Large intestine (tissue), 3 donors: ENCODE results near the gene LSM12. TPM values are rescaled to one million over a fixed set of nuclear protein-coding genes. Genes with fewer than 3 reads are reported as not detected.
A peak's percentile ranks its signal among the peaks of the same experiment; 100 is the strongest.

Experiments used
- DNase-seq, 2 donors: peaks; one replicate each; pipeline versions ENCODE4 v3.0.0 to v3.0.0-alpha.2; 2013
- H3K27ac ChIP-seq: one replicate; pipeline ENCODE4 v1.5.1; 2013; ENCODE audit warnings: low read length
- H3K27me3 ChIP-seq: 2 replicates; pipeline ENCODE4 v1.6.1; 2013; ENCODE audit warnings: low read length; ENCODE audit not compliant: control insufficient read depth, insufficient read depth
- H3K36me3 ChIP-seq: 2 replicates; pipeline ENCODE4 v1.6.1; 2013; ENCODE audit warnings: low read length; ENCODE audit not compliant: control insufficient read depth, insufficient read depth
- H3K4me1 ChIP-seq: one replicate; pipeline ENCODE4 v1.6.1; 2013; ENCODE audit warnings: low read length; ENCODE audit not compliant: control insufficient read depth, insufficient read depth
- H3K4me3 ChIP-seq: one replicate; pipeline ENCODE4 v1.5.1; 2013; ENCODE audit warnings: low read length
- H3K9me3 ChIP-seq: one replicate; pipeline ENCODE4 v1.6.1; 2013; ENCODE audit warnings: mild to moderate bottlenecking, low read depth, low read length, moderate library complexity; ENCODE audit not compliant: control insufficient read depth
- WGBS: methylation state at CpG from one replicate; pipeline ENCODE4 v1.1.5; 2013; ENCODE audit warnings: low lambda C conversion rate; ENCODE audit not compliant: insufficient coverage; 5-methylcytosine and 5-hydroxymethylcytosine counted together
- polyA plus RNA-seq: library from polyadenylated mRNA; unstranded; fragments of 120-200 nt; gene quantifications from one replicate; pipeline ENCODE4 v1.2.1, GENCODE V29; 2013

Gene LSM12
- polyA plus RNA-seq, 1 donor, result 31.5 TPM

- WGBS, result no CpG with 5 or more reads among the region's 12 CpGs
- no peaks in the 10 kb centered on the region for H3K27me3 ChIP-seq
- no peaks in the 10 kb centered on the region for H3K9me3 ChIP-seq
- H3K36me3 ChIP-seq, result peaks cover 36% of the 10 kb centered on the region
- H3K4me3 ChIP-seq, result peak overlapping the region; percentile 36
- peaks cover 31% of the 10 kb centered on the region for H3K4me1 ChIP-seq
- peak; percentile 91 to 95 for DNase-seq
- peak overlapping the region; percentile 92 for H3K27ac ChIP-seq
These were observed 29.4 kb upstream of the LSM12 start for GRCh38 chr17:44095647-44096496.

- Histone ChIP-seq H3K27me3 (no peaks in the 10 kb centered on the region), H3K4me1 (peaks cover 31% of the 10 kb centered on the region), H3K27ac (peak overlapping the region; percentile 92), H3K4me3 (no peak overlapping the region), H3K36me3 (peaks cover 37% of the 10 kb centered on the region), H3K9me3 (no peaks in the 10 kb centered on the region)
- no peak for DNase-seq
- no CpG with 5 or more reads among the region's 2 CpGs for WGBS
These were observed 28.8 kb upstream of the LSM12 start for GRCh38 chr17:44095388-44095646.

- no peaks in the 10 kb centered on the region for H3K27me3 ChIP-seq
- H3K4me3 ChIP-seq, result no peak overlapping the region
- H3K4me1 ChIP-seq, result peaks cover 31% of the 10 kb centered on the region
- no CpG with 5 or more reads among the region's 8 CpGs for WGBS
- no peaks in the 10 kb centered on the region for H3K9me3 ChIP-seq
- H3K36me3 ChIP-seq, result peaks cover 37% of the 10 kb centered on the region
- peak overlapping the region; percentile 92 for H3K27ac ChIP-seq
- DNase-seq, result no peak
These were observed 28.4 kb upstream of the LSM12 start for GRCh38 chr17:44094701-44095387.

GRCh38 chr17:44093231-44093900 is 26.9 kb upstream of the LSM12 start:
- no peaks in the 10 kb centered on the region for H3K27me3 ChIP-seq
- no peaks in the 10 kb centered on the region for H3K9me3 ChIP-seq
- WGBS, result no CpG with 5 or more reads among the region's 21 CpGs
- no peak overlapping the region for H3K4me3 ChIP-seq
- H3K36me3 ChIP-seq, result peaks cover 40% of the 10 kb centered on the region
- no peak overlapping the region for H3K27ac ChIP-seq
- peaks cover 31% of the 10 kb centered on the region for H3K4me1 ChIP-seq
- no peak for DNase-seq

GRCh38 chr17:44092051-44092450 is 25.6 kb upstream of the LSM12 start:
- no peaks in the 10 kb centered on the region for H3K9me3 ChIP-seq
- peaks cover 44% of the 10 kb centered on the region for H3K36me3 ChIP-seq
- no peaks in the 10 kb centered on the region for H3K27me3 ChIP-seq
- no peak overlapping the region for H3K27ac ChIP-seq
- no peak for DNase-seq
- H3K4me3 ChIP-seq, result no peak overlapping the region
- peaks cover 24% of the 10 kb centered on the region for H3K4me1 ChIP-seq
- WGBS, result no CpG with 5 or more reads among the region's 11 CpGs

GRCh38 chr17:44091200-44091997 is 24.9 kb upstream of the LSM12 start:
- WGBS, result no CpG with 5 or more reads among the region's 14 CpGs
- H3K27me3 ChIP-seq, result no peaks in the 10 kb centered on the region
- no peak overlapping the region for H3K27ac ChIP-seq
- no peak for DNase-seq
- no peak overlapping the region for H3K4me3 ChIP-seq
- peaks cover 19% of the 10 kb centered on the region for H3K4me1 ChIP-seq
- no peaks in the 10 kb centered on the region for H3K9me3 ChIP-seq
- peaks cover 46% of the 10 kb centered on the region for H3K36me3 ChIP-seq

- H3K36me3 ChIP-seq, result peaks cover 70% of the 10 kb centered on the region
- DNase-seq, result no peak
- no CpG with 5 or more reads among the region's 16 CpGs for WGBS
- no peaks in the 10 kb centered on the region for H3K9me3 ChIP-seq
- no peak overlapping the region for H3K4me3 ChIP-seq
- H3K27ac ChIP-seq, result no peak overlapping the region
- no peaks in the 10 kb centered on the region for H3K27me3 ChIP-seq
- H3K4me1 ChIP-seq, result peaks cover 3% of the 10 kb centered on the region
These were observed 21.8 kb upstream of the LSM12 start for GRCh38 chr17:44088254-44088653.

GRCh38 chr17:44087319-44087718 is 20.8 kb upstream of the LSM12 start:
- WGBS, result 80% methylated on average over 2 of the region's 8 CpGs
- no peak for DNase-seq
- H3K36me3 ChIP-seq, result peaks cover 70% of the 10 kb centered on the region

GRCh38 chr17:44086364-44087311 is 20.2 kb upstream of the LSM12 start:
- Histone ChIP-seq H3K27ac (no peak overlapping the region), H3K27me3 (no peaks in the 10 kb centered on the region), H3K9me3 (no peaks in the 10 kb centered on the region), H3K4me1 (peaks cover 3% of the 10 kb centered on the region), H3K4me3 (no peak overlapping the region), H3K36me3 (peaks cover 70% of the 10 kb centered on the region)
- no CpG with 5 or more reads among the region's 23 CpGs for WGBS
- DNase-seq, result no peak

More at GRCh38 chr17:44087319-44087718, 20.8 kb upstream of the LSM12 start:
- peaks cover 3% of the 10 kb centered on the region for H3K4me1 ChIP-seq
- H3K27ac ChIP-seq, result no peak overlapping the region
- no peaks in the 10 kb centered on the region for H3K9me3 ChIP-seq
- H3K27me3 ChIP-seq, result no peaks in the 10 kb centered on the region
- H3K4me3 ChIP-seq, result no peak overlapping the region
